ENCODE measurements around the gene GLP1R. TPM values are rescaled to one million over a fixed set of nuclear protein-coding genes. Genes with fewer than 3 reads are reported as not detected.
A peak's percentile ranks its signal among the peaks of the same experiment; 100 is the strongest.

Gene GLP1R
- total and polyA plus RNA-seq, 2 of the 13 experiments (the other 11 are each of a cell fraction or from before 2014, with no cell fraction given) = not detected

GRCh38 chr6:39093149-39093708 lies 44.6 kb downstream of the GLP1R start (continued):
- no peak for TF ChIP-seq ZNF878 (CRISPR knock-in tag; IDR thresholded peaks at IDR 0.05)
- TF ChIP-seq ZKSCAN8 (CRISPR knock-in tag; IDR thresholded peaks at IDR 0.05; ENCODE audit: borderline replicate concordance) = no peak
- no peak for TF ChIP-seq ZNF530 (CRISPR knock-in tag; IDR thresholded peaks at IDR 0.05; ENCODE audit: low read depth)
- TF ChIP-seq, protein P1, sequence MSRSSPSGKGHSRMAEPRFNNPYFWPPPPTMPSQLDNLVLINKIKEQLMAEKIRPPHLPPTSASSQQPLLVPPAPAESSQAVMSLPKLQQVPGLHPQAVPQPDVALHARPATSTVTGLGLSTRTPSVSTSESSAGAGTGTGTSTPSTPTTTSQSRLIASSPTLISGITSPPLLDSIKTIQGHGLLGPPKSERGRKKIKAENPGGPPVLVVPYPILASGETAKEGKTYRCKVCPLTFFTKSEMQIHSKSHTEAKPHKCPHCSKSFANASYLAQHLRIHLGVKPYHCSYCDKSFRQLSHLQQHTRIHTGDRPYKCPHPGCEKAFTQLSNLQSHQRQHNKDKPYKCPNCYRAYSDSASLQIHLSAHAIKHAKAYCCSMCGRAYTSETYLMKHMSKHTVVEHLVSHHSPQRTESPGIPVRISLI (CRISPR knock-in tag; IDR thresholded peaks at IDR 0.05; ENCODE audit: borderline replicate concordance) = peak; percentile 31; the same call in 1 of the 2 replicates
- no peak for TF ChIP-seq ELF4 (CRISPR knock-in tag; IDR thresholded peaks at IDR 0.05; ENCODE audit: borderline replicate concordance)
- TF ChIP-seq TGIF2 (CRISPR knock-in tag; IDR thresholded peaks at IDR 0.05) = no peak
- TF ChIP-seq, protein P2, sequence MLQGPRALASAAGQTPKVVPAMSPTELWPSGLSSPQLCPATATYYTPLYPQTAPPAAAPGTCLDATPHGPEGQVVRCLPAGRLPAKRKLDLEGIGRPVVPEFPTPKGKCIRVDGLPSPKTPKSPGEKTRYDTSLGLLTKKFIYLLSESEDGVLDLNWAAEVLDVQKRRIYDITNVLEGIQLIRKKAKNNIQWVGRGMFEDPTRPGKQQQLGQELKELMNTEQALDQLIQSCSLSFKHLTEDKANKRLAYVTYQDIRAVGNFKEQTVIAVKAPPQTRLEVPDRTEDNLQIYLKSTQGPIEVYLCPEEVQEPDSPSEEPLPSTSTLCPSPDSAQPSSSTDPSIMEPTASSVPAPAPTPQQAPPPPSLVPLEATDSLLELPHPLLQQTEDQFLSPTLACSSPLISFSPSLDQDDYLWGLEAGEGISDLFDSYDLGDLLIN (CRISPR knock-in tag; IDR thresholded peaks at IDR 0.05; ENCODE audit: borderline replicate concordance) = no peak
- no peak for TF ChIP-seq ARNT (IDR thresholded peaks at IDR 0.05)
- no peak for TF ChIP-seq DNMT1 (CRISPR knock-in tag; IDR thresholded peaks at IDR 0.05)
- TF ChIP-seq, protein P3, sequence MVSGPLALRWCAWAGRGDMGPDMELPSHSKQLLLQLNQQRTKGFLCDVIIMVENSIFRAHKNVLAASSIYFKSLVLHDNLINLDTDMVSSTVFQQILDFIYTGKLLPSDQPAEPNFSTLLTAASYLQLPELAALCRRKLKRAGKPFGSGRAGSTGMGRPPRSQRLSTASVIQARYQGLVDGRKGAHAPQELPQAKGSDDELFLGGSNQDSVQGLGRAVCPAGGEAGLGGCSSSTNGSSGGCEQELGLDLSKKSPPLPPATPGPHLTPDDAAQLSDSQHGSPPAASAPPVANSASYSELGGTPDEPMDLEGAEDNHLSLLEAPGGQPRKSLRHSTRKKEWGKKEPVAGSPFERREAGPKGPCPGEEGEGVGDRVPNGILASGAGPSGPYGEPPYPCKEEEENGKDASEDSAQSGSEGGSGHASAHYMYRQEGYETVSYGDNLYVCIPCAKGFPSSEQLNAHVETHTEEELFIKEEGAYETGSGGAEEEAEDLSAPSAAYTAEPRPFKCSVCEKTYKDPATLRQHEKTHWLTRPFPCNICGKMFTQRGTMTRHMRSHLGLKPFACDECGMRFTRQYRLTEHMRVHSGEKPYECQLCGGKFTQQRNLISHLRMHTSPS (CRISPR knock-in tag; IDR thresholded peaks at IDR 0.05; ENCODE audit: low read depth) = no peak
